Aorta (tissue), 5 donors: ENCODE results near the gene ZDHHC14. TPM values are rescaled to one million over a fixed set of nuclear protein-coding genes. Genes with fewer than 3 reads are reported as not detected.

Experiments
- ATAC-seq: fragments of 200-7000 bp; cut with Tn5 transposase; one replicate; pipeline ENCODE4 v1.9.1; 2022; ENCODE audit warnings: moderate library complexity; ENCODE audit not compliant: low FRiP score
- DNase-seq, 2 donors: peaks; one replicate each; pipeline ENCODE4 v3.0.0-alpha.2; 2020
- H3K27ac ChIP-seq, 2 donors: one replicate each; pipeline ENCODE4 v1.5.1; 2013; ENCODE audit warnings: low read length in 2 of 2, mild to moderate bottlenecking in 2 of 2, moderate library complexity in 2 of 2, control low read depth in 1 of 2, inconsistent platforms in 1 of 2, low read depth in 1 of 2
- H3K27me3 ChIP-seq, 2 donors: one replicate each; pipeline ENCODE4 v1.6.1; 2013; ENCODE audit warnings: control low read depth in 1 of 2, low read length in 1 of 2, mild to moderate bottlenecking in 1 of 2, moderate library complexity in 1 of 2; ENCODE audit not compliant: insufficient read depth in 2 of 2, control insufficient read depth in 1 of 2
- H3K36me3 ChIP-seq, 2 donors: one replicate each; pipeline ENCODE4 v1.6.1; 2013; ENCODE audit warnings: control low read depth in 1 of 2, low read length in 1 of 2, mild to moderate bottlenecking in 1 of 2; ENCODE audit not compliant: insufficient read depth in 2 of 2, control insufficient read depth in 1 of 2
- H3K4me1 ChIP-seq, 2 donors: one replicate each; pipeline ENCODE4 v1.6.1; 2013; ENCODE audit warnings: low read length in 2 of 2, control low read depth in 1 of 2, mild to moderate bottlenecking in 1 of 2, moderate library complexity in 1 of 2; ENCODE audit not compliant: insufficient read depth in 2 of 2, control insufficient read depth in 1 of 2
- H3K4me3 ChIP-seq, 2 donors: one replicate each; pipeline ENCODE4 v1.5.1; 2013; ENCODE audit warnings: low read length in 2 of 2, control low read depth in 1 of 2, mild to moderate bottlenecking in 1 of 2
- H3K9me3 ChIP-seq: one replicate; pipeline ENCODE4 v1.6.1; 2013; ENCODE audit warnings: mild to moderate bottlenecking, low read length; ENCODE audit not compliant: control insufficient read depth
- WGBS, 2 donors: extraction: QIAGEN DNeasy Blood & Tissue Kit; methylation state at CpG; one replicate each; pipeline ENCODE4 v1.1.7; 2013; 5-methylcytosine and 5-hydroxymethylcytosine counted together
- intact Hi-C, 2 donors: fragments of 100-400 bp; cut with DNase I; formaldehyde crosslinking; loops; one replicate each; pipeline versions ENCODE4 v1.14.2 to v1.15.0; 2022
- polyA plus RNA-seq, 2 donors: library from polyadenylated mRNA; stranded (reverse); fragments of 200-250 nt; gene quantifications; one replicate each; pipeline ENCODE4 v1.2.3, GENCODE V29; 2013
- total RNA-seq, 2 donors: library from RNA; stranded (reverse); fragmentation: NEBNext Ultra II Directional; extraction: Animal tissue kit (Norgen Biotek cat#: 25700); gene quantifications; one replicate each; pipeline ENCODE4 v1.2.1, GENCODE V29; 2021
- donor health status: healthy with polysubstance abuse.
- donor health status: Bipolar disorder and iron deficiency.
- donor health status: DM: no; HTN: no; CAD: no.
- donor health status: DM: no; HTN: no; CAD: no.
- donor health status: DM: yes; HTN: yes; CAD: no.

The ZDHHC14 gene
- total and polyA plus RNA-seq, 4 donors = 2.8 to 17.8 (median 14.4) TPM

DNA sequence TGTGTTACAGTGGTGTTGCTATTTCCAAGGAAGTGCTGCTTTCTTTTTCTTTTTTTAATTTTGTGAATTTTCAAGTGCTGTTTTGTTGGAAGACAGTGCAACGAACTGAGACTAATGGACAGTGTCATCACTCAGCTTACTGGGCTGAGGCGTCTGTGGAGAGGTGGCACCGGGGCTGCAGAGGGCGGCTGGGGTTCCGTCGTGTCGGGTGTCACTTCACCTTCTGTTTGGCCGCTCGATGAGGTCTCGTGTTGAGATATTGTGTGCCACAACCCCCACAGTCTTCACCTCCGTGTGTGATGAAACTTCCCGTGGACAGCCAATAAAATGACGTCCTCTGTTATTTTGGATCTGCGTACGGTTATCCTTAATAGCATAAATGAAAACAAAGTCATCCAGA is 292.6 kb downstream of the ZDHHC14 start:
- WGBS, 2 donors = 89 to 93% methylated on average over 15 of the region's 15 CpGs
- no peak for ATAC-seq
- no peak overlapping the region for H3K27ac ChIP-seq
- H3K27me3 ChIP-seq = no peaks in the 10 kb centered on the region
- DNase-seq = no peak
- no peaks in the 10 kb centered on the region for H3K9me3 ChIP-seq
- H3K4me3 ChIP-seq = no peak overlapping the region
- H3K36me3 ChIP-seq = no peaks in the 10 kb centered on the region
- intact Hi-C loops = no loop called here
- no peaks in the 10 kb centered on the region for H3K4me1 ChIP-seq

DNA sequence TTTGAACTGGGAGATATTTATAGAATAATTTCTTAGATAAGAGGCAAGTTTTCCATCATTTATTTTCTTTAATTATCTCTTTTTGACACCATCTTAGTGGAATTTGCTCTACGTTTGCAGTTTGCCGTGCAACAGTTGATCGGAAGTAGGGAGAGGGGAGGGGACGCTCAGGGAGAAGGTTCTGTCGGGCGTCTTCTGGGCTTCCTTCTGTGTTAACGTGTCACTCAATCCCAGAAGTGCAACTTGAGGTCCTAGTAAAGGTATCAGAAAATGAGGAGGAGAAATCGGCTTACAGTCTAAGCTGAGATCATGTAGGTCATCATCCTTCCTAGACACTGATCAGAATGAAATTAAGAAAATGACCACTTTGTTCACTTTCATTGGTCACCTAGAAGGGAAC is 293.1 kb downstream of the ZDHHC14 start:
- H3K4me3 ChIP-seq = no peak overlapping the region
- ATAC-seq (no peak), DNase-seq (no peak)
- whole genome bisulfite sequencing, 2 donors = 87 to 96% methylated on average over 8 of the region's 8 CpGs
- intact Hi-C loops = no loop called here
- H3K27ac ChIP-seq = no peak overlapping the region
- H3K36me3 ChIP-seq = no peaks in the 10 kb centered on the region
- H3K4me1 ChIP-seq = no peaks in the 10 kb centered on the region
- H3K27me3 ChIP-seq = no peaks in the 10 kb centered on the region
- no peaks in the 10 kb centered on the region for H3K9me3 ChIP-seq

GRCh38 chr6:157675831-157676230 is 294.8 kb downstream of the ZDHHC14 start:
- WGBS, 2 donors = 22 to 26% methylated on average over 7 of the region's 7 CpGs
- ATAC-seq (no peak), DNase-seq (no peak)
- Histone ChIP-seq H3K4me3 (no peak overlapping the region), H3K4me1 (no peaks in the 10 kb centered on the region), H3K27ac (no peak overlapping the region), H3K36me3 (no peaks in the 10 kb centered on the region), H3K27me3 (no peaks in the 10 kb centered on the region), H3K9me3 (no peaks in the 10 kb centered on the region)
- intact Hi-C loops = no loop called here

DNA sequence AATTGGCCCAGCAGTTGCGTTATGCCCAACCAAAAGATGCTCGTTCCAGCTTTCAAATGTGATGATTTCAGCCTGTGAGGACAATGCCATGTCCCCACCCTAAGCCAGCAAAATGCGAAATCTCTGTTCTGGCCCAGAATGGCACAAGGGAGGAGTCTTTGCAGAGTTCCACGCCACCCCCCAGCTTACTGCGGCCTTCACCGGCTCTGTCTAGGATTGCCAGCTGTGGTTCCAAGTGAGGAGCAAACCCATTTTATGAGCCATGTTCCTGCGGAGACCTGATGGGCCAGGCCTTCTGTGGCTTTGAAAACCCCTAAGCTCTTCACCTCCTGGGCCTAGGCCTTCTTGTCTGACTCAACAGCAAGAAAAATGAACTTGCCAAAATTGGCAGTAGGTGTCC is 295.3 kb downstream of the ZDHHC14 start:
- no peak for ATAC-seq
- intact Hi-C loops = no loop called here

DNA sequence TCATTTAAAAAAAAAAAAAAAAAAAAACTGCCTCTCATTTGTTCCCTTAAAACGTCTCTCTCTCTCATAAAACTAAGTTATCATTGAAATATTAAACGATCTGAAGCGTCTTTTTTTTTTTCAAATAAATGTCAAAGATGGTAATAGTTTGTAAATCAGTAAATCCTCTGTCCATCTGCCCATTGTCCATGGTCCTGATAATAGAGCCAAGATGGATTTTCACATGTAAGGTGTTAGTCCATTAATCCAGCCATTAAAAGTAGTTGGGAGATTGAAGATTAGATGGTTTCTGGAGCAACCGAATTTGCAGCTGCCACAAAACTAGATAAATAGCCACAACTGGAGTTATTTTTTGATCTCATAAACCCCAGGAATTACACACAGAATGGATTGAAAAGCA is 296.2 kb downstream of the ZDHHC14 start:
- no peak for ATAC-seq
- Histone ChIP-seq H3K27ac (no peak overlapping the region), H3K4me1 (no peaks in the 10 kb centered on the region), H3K9me3 (no peaks in the 10 kb centered on the region), H3K27me3 (no peaks in the 10 kb centered on the region), H3K4me3 (no peak overlapping the region), H3K36me3 (no peaks in the 10 kb centered on the region)
- 88 to 92% methylated on average over 4 of the region's 4 CpGs for WGBS, 2 donors
- DNase-seq = no peak
- intact Hi-C loops = no loop called here

More for the DNA sequence above, 295.3 kb downstream of the ZDHHC14 start:
- no peaks in the 10 kb centered on the region for H3K4me1 ChIP-seq
- no peaks in the 10 kb centered on the region for H3K9me3 ChIP-seq
- H3K4me3 ChIP-seq = no peak overlapping the region
- H3K27ac ChIP-seq = no peak overlapping the region
- no peaks in the 10 kb centered on the region for H3K36me3 ChIP-seq
- WGBS, 2 donors = 66 to 70% methylated on average over 7 of the region's 7 CpGs
- no peaks in the 10 kb centered on the region for H3K27me3 ChIP-seq
- no peak for DNase-seq

- DNase-seq (no peak), ATAC-seq (no peak)
- H3K4me3 ChIP-seq = no peak overlapping the region
- H3K36me3 ChIP-seq = no peaks in the 10 kb centered on the region
- no peaks in the 10 kb centered on the region for H3K27me3 ChIP-seq
- H3K27ac ChIP-seq = no peak overlapping the region
- no peaks in the 10 kb centered on the region for H3K9me3 ChIP-seq
- WGBS, 2 donors = 88 to 94% methylated on average over 8 of the region's 8 CpGs
- H3K4me1 ChIP-seq = no peaks in the 10 kb centered on the region
- intact Hi-C loops = no loop called here
These were observed 298.9 kb downstream of the ZDHHC14 start for GRCh38 chr6:157679605-157680580.

DNA sequence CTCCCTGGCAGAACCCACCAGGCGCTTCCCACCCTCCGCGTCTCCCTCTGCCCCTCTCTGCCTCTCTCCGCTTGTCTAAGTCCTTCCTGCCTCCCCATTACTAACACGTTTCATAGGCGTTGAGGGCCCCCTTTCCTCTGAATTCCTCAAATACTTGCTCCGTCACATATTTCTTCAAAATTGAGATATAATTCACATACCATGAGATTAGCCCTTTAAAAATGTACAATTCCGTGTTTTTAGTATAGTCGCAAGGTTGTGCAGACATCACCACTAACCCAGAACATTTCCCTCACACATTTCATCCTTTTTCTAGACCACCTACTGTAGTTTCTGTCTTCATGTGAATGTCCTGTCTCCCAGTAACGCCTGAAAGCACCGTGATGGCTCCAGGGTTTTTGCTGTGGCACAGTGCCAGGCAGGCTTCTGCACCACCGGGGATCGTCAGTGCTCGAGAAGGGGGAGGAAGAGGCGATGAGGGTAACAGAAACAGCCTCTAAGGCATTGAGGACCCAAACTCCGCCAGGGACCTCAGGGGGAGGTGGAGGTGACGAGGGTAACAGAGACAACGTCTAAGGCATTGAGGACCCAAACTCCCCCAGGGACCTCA is 300.2 kb downstream of the ZDHHC14 start:
- Histone ChIP-seq H3K27ac (no peak overlapping the region), H3K9me3 (no peaks in the 10 kb centered on the region), H3K4me3 (no peak overlapping the region), H3K27me3 (no peaks in the 10 kb centered on the region), H3K36me3 (no peaks in the 10 kb centered on the region), H3K4me1 (no peaks in the 10 kb centered on the region)
- DNase-seq (no peak), ATAC-seq (no peak)
- 67% methylated on average over 18 of the region's 18 CpGs for WGBS, 2 donors
- intact Hi-C loops = no loop called here

- intact Hi-C loops = no loop called here
- no peak overlapping the region for H3K27ac ChIP-seq
- 53 to 58% methylated on average over 7 of the region's 7 CpGs for WGBS, 2 donors
- no peak for DNase-seq
- no peaks in the 10 kb centered on the region for H3K4me1 ChIP-seq
- no peak overlapping the region for H3K4me3 ChIP-seq
- peak; percentile 51 for ATAC-seq
- no peaks in the 10 kb centered on the region for H3K27me3 ChIP-seq
- no peaks in the 10 kb centered on the region for H3K36me3 ChIP-seq
- H3K9me3 ChIP-seq = no peaks in the 10 kb centered on the region
These were observed 302.0 kb downstream of the ZDHHC14 start for GRCh38 chr6:157682856-157683481.
